GM21526 (cell line): ENCODE results near the gene MAML2.

Source experiments
- ATAC-seq: cut with Tn5 transposase; IDR thresholded peaks from one replicate; pipeline ENCODE4 v1.9.1; 2021; ENCODE audit warnings: moderate library complexity; ENCODE audit not compliant: unreplicated experiment, low FRiP score

MAML2 gene

GRCh38 chr11:96246718-96247552 is 96.1 kb downstream of the MAML2 start:
- ATAC-seq = no peak

- ATAC-seq = peak; percentile 93
Observed at GRCh38 chr11:96242971-96243647, 99.9 kb downstream of the MAML2 start.

- no peak for ATAC-seq
Observed at GRCh38 chr11:96242191-96242847, 100.7 kb downstream of the MAML2 start.

DNA sequence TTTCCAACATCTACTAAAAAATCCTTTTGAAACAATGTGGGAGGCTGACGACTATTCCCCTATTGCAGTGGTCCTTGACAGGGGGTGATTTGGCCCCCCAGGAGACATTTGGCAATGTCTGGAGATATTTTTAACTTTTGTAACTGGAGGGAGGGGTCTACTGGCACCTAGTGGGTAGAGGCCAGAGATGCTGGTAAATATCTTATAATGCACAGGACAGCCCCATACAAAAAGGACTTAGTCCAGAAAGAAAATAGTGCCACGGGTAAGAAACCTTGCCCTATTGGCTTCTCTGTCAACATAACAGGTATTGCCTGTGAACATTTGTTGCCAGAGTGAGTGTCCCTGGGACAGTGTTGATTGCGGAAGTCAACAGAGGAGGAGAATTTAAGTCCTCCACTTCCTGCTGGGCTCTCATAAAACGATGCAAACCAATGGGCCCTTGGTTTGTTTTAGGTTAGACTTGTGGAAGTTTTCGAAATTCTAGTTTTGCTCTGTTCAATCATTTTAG is 101.6 kb downstream of the MAML2 start:
- ATAC-seq = no peak

GRCh38 chr11:96238563-96239135 is 104.3 kb downstream of the MAML2 start:
- ATAC-seq = no peak

DNA sequence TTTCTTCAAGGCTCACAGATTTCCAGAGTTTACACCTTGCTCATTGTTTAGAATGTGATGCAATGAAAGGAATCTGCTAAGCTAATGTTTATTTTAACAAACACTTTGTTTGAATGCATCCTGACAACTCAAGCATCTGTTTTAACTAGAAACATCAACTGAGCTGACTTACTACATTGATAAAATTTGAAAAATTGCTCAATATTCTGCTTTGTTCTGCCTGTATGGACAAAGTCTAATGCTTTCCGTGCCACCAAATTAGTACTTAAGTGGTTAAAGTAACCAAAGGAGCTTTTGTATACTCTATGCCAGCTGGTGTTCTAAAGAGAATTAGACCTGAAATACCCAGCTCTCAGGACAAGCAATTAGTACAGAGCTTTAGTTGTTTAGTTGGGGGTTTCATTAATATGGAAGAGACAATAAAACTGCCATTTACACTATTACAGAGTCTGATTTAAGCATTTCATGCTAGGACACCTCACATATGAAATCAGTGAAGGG is 105.2 kb downstream of the MAML2 start:
- no peak for ATAC-seq

GRCh38 chr11:96235751-96236150 is 107.2 kb downstream of the MAML2 start:
- ATAC-seq = peak; percentile 91

GRCh38 chr11:96234866-96235441 is 108.0 kb downstream of the MAML2 start:
- peak; percentile 19 for ATAC-seq

DNA sequence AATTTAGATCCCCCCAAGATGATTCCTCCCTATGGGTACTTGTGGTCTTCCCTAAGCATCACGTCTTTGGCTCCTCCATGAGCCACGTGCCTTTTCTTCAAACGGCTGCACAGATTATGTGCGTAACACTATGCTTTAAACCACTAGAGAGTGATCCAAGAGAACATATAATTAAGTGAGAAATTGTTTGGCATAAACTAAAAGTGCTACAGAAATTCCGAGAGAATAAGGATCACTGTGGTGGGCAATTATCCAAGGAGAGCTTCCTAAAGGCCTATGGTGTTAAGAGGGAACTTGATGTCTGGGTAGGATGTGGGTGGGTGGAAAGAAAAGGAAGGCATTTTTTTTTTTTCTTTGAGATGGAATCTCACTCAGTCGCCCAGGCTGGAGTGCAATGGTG is 110.9 kb downstream of the MAML2 start:
- ATAC-seq = no peak

GRCh38 chr11:96230686-96231085 is 112.3 kb downstream of the MAML2 start:
- no peak for ATAC-seq

DNA sequence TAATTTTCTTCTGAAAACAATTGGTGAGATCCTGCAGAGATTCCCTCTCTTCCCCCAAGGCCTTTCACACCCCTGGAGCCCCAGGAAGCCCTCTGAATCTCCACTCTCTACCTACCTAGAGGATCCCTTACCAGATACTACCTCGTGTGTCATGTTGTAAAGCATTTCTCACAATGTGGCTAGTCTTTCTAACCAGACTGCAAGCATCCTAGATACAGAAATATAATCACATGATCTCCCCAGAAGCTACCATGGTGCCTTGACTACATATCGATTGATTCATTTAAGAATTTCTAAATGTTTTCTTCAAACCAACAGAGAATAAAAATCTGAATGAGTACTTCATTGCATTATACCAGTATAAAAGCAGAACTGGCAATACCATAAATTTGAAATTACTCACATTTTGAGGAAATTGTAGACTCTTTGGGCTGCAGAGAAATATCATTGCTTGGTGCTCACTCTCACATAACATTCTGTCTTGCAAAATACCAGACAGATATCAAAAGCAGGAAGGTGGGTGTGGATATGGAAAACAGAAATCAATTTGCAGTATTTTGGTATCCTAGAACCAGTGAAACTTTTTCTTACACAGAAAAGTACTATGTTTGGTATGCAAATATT is 113.5 kb downstream of the MAML2 start:
- no peak for ATAC-seq

DNA sequence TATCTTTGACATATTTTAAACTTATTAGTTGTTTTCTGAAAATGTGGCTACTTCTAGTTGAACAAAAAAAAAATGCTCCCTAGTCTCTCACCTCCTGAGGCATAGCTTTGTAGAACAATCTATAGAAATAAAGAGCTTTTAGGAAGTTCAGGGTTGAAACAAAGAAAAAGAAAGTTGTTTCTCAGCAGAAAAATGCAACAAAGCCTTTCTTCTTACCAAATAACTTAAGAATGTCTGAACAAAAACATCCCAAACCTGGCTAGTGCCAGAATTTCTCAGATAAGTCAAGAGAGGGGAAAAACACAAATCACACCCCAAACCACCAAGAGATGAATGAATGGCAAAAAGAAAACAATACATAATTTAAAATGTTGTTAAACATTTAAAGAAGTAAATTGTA is 114.1 kb downstream of the MAML2 start:
- no peak for ATAC-seq

- no peak for ATAC-seq
Observed at GRCh38 chr11:96228473-96228891, 114.5 kb downstream of the MAML2 start.

GRCh38 chr11:96227244-96227643 is 115.8 kb downstream of the MAML2 start:
- ATAC-seq = no peak

DNA sequence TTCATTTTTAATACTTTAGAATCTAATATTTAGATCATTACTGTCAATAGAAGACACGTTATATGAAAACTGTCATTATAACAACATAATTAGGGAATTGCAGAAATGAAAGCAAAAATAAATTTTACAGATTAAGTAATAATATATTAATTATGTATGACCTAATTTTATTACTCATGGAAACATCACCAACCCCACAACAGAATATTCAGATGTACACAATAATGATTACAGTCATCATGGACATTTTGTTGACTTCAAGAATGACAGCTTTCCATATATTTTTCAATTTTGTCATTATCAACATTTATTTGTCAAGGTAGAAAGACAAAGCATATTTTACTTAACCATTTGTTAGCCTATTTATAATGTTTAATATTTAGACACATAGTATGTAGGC is 119.9 kb downstream of the MAML2 start:
- ATAC-seq = no peak

- no peak for ATAC-seq
Observed at GRCh38 chr11:96222102-96222501, 120.9 kb downstream of the MAML2 start.

DNA sequence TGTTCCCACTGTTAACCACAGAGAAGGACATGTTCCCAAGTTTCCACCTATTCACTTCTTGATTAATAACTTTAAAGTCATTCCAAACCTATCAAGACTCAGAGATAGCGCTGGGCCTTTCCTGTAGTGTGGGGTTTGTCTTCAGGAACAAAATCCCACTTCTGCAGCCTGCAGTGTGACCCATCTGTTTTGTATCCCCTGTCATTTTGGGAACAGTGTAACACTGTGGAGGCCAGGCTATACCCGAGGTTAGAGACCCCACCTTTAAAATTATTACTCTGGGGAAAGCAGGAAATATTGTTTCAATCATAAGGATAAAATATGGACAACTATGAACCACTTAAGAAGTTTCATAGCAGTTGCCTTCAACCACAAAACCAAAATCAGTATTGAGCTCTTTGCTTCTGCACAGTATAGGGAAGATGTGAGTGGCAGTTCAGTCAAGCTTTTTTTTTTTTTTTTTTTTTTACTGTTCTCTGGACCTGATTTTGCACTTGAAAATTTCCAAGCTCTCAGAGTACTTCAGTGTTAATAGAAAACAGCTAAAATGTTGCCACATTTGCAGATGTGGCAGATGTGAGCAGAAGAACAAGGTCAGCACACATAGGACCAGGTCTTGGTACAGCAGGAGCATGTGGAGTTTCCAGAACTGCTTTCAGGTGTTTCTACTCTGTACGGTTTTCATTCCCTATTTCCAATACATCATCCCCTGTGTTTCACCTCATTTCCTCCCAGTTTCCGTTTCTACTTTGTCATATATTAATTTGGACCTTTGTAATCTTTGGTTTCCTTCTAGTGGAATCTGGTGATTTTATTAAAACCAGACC is 121.5 kb downstream of the MAML2 start:
- no peak for ATAC-seq

DNA sequence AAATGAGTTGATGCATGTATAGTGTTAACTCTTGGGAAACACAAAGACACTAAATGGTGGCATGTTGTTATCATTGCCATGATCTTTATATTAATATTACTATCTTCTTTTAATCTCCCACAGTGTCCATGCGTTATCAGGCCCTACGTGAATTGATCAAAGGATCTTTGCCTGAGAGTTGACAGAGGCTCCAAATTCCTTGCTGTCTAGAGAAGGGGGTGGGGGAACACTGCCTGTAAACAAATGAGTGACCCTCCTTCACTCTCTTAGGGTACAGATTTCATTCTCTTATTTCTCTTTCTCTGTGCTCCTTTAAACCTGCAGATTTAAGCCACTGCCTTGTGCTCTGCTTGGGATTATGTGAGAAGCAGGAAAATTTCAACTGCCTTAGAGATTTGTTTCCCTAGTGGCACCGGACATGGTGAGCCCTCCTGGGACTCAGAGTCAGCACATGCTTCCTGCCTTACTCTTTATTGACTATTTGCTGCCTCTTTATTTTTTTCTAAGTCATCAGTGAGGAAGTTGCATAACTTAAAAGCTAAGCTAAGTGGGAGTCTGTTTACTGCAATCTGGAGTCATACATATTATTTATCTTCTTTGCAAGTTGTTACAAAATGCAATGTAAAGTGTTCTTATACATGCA is 122.9 kb downstream of the MAML2 start:
- no peak for ATAC-seq

GRCh38 chr11:96218901-96219300 is 124.1 kb downstream of the MAML2 start:
- no peak for ATAC-seq
